GM18867 (cell line): ENCODE data around the gene TRPV6.

Source experiments
- ATAC-seq: cut with Tn5 transposase; IDR thresholded peaks from one replicate; pipeline ENCODE4 v1.9.1; 2021; ENCODE audit warnings: mild to moderate bottlenecking, moderate library complexity; ENCODE audit not compliant: unreplicated experiment

The TRPV6 gene

GRCh38 chr7:142908921-142909890 is 23.7 kb upstream of the TRPV6 start:
- peak; percentile 76 for ATAC-seq

GRCh38 chr7:142908290-142908689 is 22.7 kb upstream of the TRPV6 start:
- no peak for ATAC-seq

- ATAC-seq: no peak
These were observed 21.1 kb upstream of the TRPV6 start for GRCh38 chr7:142906643-142907042.

- ATAC-seq: no peak
These were observed 20.2 kb upstream of the TRPV6 start for GRCh38 chr7:142905759-142906158.

- no peak for ATAC-seq
These were observed 18.6 kb upstream of the TRPV6 start for GRCh38 chr7:142904128-142904527.

GRCh38 chr7:142901426-142902259 is 16.1 kb upstream of the TRPV6 start:
- no peak for ATAC-seq

- ATAC-seq: no peak
These were observed 14.1 kb upstream of the TRPV6 start for GRCh38 chr7:142899661-142900060.

GRCh38 chr7:142898377-142899170 is 13.0 kb upstream of the TRPV6 start:
- ATAC-seq: no peak

GRCh38 chr7:142897691-142898090 is 12.1 kb upstream of the TRPV6 start:
- ATAC-seq: no peak

- no peak for ATAC-seq
These were observed 11.3 kb upstream of the TRPV6 start for GRCh38 chr7:142896741-142897379.

- ATAC-seq: no peak
These were observed 10.6 kb upstream of the TRPV6 start for GRCh38 chr7:142896151-142896550.

GRCh38 chr7:142894985-142895593 is 9.5 kb upstream of the TRPV6 start:
- no peak for ATAC-seq

- no peak for ATAC-seq
These were observed 8.8 kb upstream of the TRPV6 start for GRCh38 chr7:142894112-142894984.

GRCh38 chr7:142892951-142893350 is 7.4 kb upstream of the TRPV6 start:
- no peak for ATAC-seq

GRCh38 chr7:142891490-142892082 is 6.0 kb upstream of the TRPV6 start:
- no peak for ATAC-seq

GRCh38 chr7:142890874-142891485 is 5.4 kb upstream of the TRPV6 start:
- no peak for ATAC-seq

- ATAC-seq: no peak
These were observed 4.3 kb upstream of the TRPV6 start for GRCh38 chr7:142889816-142890215.

- no peak for ATAC-seq
These were observed 1.9 kb upstream of the TRPV6 start for GRCh38 chr7:142887282-142888015.
